Body of pancreas (tissue), 4 donors: Measurements from ENCODE around the gene CLNK.

Experiments used
- CTCF ChIP-seq, 7 experiments: fragments of 450-650 bp in 4 of 7; fragments of 200-600 bp in 3 of 7; sonication (generic) in 3 of 7; IDR thresholded peaks; one replicate each; pipeline ENCODE4 v1.5.1; 2016 to 2019; ENCODE audit warnings: antibody characterized with exemption in 7 of 7
- POLR2A ChIP-seq, 3 donors: fragments of 450-650 bp; IDR thresholded peaks; one replicate each; pipeline ENCODE4 v1.6.1; 2016; ENCODE audit warnings: antibody characterized with exemption in 3 of 3, mild to moderate bottlenecking in 2 of 3

DNA sequence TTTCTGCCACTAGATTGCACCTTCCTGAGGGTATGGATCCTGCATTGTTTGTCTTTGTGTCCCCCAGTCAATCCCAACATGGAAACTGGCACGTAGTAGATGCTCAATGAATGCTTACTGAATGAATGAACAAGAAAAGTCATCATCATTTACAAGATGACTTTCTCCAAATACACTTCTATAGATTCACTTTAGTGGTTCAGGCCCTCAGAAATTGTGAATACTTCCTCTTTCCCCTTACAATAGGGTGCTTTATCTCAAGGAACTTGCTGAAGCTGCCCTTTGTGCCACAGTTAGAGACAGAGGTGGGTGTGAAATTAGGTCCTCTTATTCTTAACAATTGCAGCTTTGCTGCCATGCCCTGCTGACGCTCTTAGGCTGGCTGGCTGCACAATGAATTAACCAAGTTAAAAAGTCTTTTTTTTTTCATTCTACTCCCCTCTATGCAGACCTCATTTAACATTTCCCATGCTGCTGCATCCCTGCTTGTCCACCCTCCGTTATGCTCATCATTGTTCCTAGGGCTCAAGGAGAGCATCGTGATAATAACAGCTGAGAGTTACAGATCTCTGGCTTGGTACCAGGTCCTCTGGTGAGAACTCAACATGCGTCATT is 119.3 kb downstream of the CLNK start:
- TF ChIP-seq CTCF (IDR thresholded peaks at IDR 0.05), result no peak
- no peak for TF ChIP-seq POLR2A (IDR thresholded peaks at IDR 0.05)
